Measurements from ENCODE around the gene KBTBD7. TPM values are rescaled to one million over a fixed set of nuclear protein-coding genes. Genes with fewer than 3 reads are reported as not detected.

Gene KBTBD7
- total RNA-seq, 1 experiment from 2014 or later, result 6.2 TPM

GRCh38 chr13:41224113-41225110 is 30.0 kb upstream of the KBTBD7 start:
- H4K20me1 ChIP-seq (ENCODE audit: insufficient read depth), result no peaks in the 10 kb centered on the region
- H3K79me2 ChIP-seq (ENCODE audit: insufficient read depth, low read length), result no peaks in the 10 kb centered on the region
- peaks cover 0 to 8% of the 10 kb centered on the region in 2 experiments; a peak in 3 of 4 replicates for H3K4me1 ChIP-seq (ENCODE audit: control insufficient read depth in 1 of 2, insufficient read depth in 2 of 2, low read length in 2 of 2)
- H3K9ac ChIP-seq (ENCODE audit: low read length), result no peak overlapping the region
- H3K9me3 ChIP-seq (ENCODE audit: control insufficient read depth in 1 of 2, insufficient read depth in 1 of 2, low read depth in 1 of 2, low read length in 2 of 2), result no peaks in the 10 kb centered on the region
- no peaks in the 10 kb centered on the region for H3K27me3 ChIP-seq (ENCODE audit: insufficient read depth, low read length)
- no peak overlapping the region for H2AFZ ChIP-seq (ENCODE audit: low read depth, low read length, poor library complexity, severe bottlenecking)
- intact Hi-C loops (cut with micrococcal nuclease), result loop anchor here (5.0 kb wide), 1 partner anchor 172 kb away; no protein-coding TSS in a partner anchor
- no peak overlapping the region for H3K27ac ChIP-seq (ENCODE audit: low read depth, low read length)
- ATAC-seq (no peak), DNase-seq (ENCODE audit: low read depth, low spot score) (no peak)
- ChIA-PET RAD21 (ENCODE audit: low non-redundant PET in 1 of 2, low total read pairs in 2 of 2, uncharacterized antibody in 2 of 2, unreplicated experiment in 2 of 2) (no interaction called here), POLR2A (interaction anchor here (0.7 kb wide), 1 partner anchor 163 kb away, joined by 4 read pairs; the partner anchor contains the start of gene WBP4), CTCF (no interaction called here)
- H3K4me2 ChIP-seq (ENCODE audit: low read length), result no peak overlapping the region
- no peak for TF ChIP-seq SIN3A (IDR thresholded peaks at IDR 0.05; ENCODE audit: low read depth)
- no peak for TF ChIP-seq JUND (IDR thresholded peaks at IDR 0.05)
- TF ChIP-seq CEBPB (IDR thresholded peaks at IDR 0.05; ENCODE audit: low read depth), result no peak
- TF ChIP-seq YY1 (IDR thresholded peaks at IDR 0.05; ENCODE audit: extremely low read depth, insufficient replicate concordance, low read depth, low read length), result no peak
- no peak for TF ChIP-seq SRF (IDR thresholded peaks at IDR 0.05; ENCODE audit: low read depth)
- no peak for TF ChIP-seq FOSL1 (IDR thresholded peaks at IDR 0.05; ENCODE audit: low read depth)
- TF ChIP-seq TCF7L2 (IDR thresholded peaks at IDR 0.05; ENCODE audit: borderline replicate concordance, extremely low read depth, insufficient read depth, insufficient read length), result no peak
- TF ChIP-seq SP1 (IDR thresholded peaks at IDR 0.05; ENCODE audit: low read depth), result no peak
- TF ChIP-seq ZFX (IDR thresholded peaks at IDR 0.05), result no peak
- no peak for TF ChIP-seq EGR1 (IDR thresholded peaks at IDR 0.05; ENCODE audit: low read depth)
- TF ChIP-seq ATF3 (IDR thresholded peaks at IDR 0.05), result no peak
- no peak for TF ChIP-seq ELF1 (IDR thresholded peaks at IDR 0.05; ENCODE audit: borderline replicate concordance, low read depth)
- no peak for TF ChIP-seq RAD21 (IDR thresholded peaks at IDR 0.05; ENCODE audit: low read depth)
- TF ChIP-seq, protein P1, sequence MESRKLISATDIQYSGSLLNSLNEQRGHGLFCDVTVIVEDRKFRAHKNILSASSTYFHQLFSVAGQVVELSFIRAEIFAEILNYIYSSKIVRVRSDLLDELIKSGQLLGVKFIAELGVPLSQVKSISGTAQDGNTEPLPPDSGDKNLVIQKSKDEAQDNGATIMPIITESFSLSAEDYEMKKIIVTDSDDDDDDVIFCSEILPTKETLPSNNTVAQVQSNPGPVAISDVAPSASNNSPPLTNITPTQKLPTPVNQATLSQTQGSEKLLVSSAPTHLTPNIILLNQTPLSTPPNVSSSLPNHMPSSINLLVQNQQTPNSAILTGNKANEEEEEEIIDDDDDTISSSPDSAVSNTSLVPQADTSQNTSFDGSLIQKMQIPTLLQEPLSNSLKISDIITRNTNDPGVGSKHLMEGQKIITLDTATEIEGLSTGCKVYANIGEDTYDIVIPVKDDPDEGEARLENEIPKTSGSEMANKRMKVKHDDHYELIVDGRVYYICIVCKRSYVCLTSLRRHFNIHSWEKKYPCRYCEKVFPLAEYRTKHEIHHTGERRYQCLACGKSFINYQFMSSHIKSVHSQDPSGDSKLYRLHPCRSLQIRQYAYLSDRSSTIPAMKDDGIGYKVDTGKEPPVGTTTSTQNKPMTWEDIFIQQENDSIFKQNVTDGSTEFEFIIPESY (IDR thresholded peaks at IDR 0.05; ENCODE audit: extremely low read depth, insufficient replicate concordance, low read length), result no peak
- H3K36me3 ChIP-seq (ENCODE audit: control insufficient read depth in 1 of 2, insufficient read depth in 2 of 2, low read length in 2 of 2), result no peaks in the 10 kb centered on the region
- H3K9me2 ChIP-seq (ENCODE audit: insufficient read depth), result no peaks in the 10 kb centered on the region
- H3K4me3 ChIP-seq (replicated peaks in 1 of 2; ENCODE audit: low read depth in 1 of 2, low read length in 2 of 2), result no peak overlapping the region
- no TSS peak for BruUV-seq (replicated peaks)

Measured in HCT116 (cell line).